CD4-positive, alpha-beta T cell treated with Interleukin-6 for 4 hours (primary cell): ENCODE measurements around the gene JUNB.
"Not testable (repeated sequence)": the region's sequence is repeated elsewhere in the genome, so short reads cannot be mapped to it uniquely, and the experiment has no call there.

Source experiments
- DNase-seq: peaks from one replicate; pipeline ENCODE4 v3.0.0-alpha.2; 2020; ENCODE audit warnings: mixed read lengths

Gene JUNB

GRCh38 chr19:12789098-12789903 is 2.0 kb upstream of the JUNB start:
- no peak for DNase-seq

GRCh38 chr19:12789904-12790619 is 1.2 kb upstream of the JUNB start:
- DNase-seq: peak; percentile 89

GRCh38 chr19:12790628-12791344 is 500 bp upstream of the JUNB start:
- DNase-seq: peak; percentile 19

- peak; percentile 84 for DNase-seq
These were observed 966 bp downstream of the JUNB start for GRCh38 chr19:12792051-12792852.

GRCh38 chr19:12792853-12793289 is 1.6 kb downstream of the JUNB start:
- DNase-seq: no peak

GRCh38 chr19:12793290-12794195 is 2.3 kb downstream of the JUNB start:
- DNase-seq: peak; percentile 95

- no peak for DNase-seq
These were observed 3.1 kb downstream of the JUNB start for GRCh38 chr19:12794196-12794941.

- DNase-seq: no peak
These were observed 3.7 kb downstream of the JUNB start for GRCh38 chr19:12794971-12795381.

- peak; percentile 82 for DNase-seq
These were observed 5.1 kb downstream of the JUNB start for GRCh38 chr19:12796146-12797071.

GRCh38 chr19:12797141-12797587 is 5.9 kb downstream of the JUNB start:
- DNase-seq: no peak

GRCh38 chr19:12797607-12798006 is 6.3 kb downstream of the JUNB start:
- DNase-seq: not testable (repeated sequence)

GRCh38 chr19:12799742-12800465 is 8.6 kb downstream of the JUNB start:
- DNase-seq: no peak

GRCh38 chr19:12800466-12800770 is 9.1 kb downstream of the JUNB start:
- DNase-seq: no peak

GRCh38 chr19:12800923-12801465 is 9.7 kb downstream of the JUNB start:
- peak; percentile 34 for DNase-seq

GRCh38 chr19:12801466-12802266 is 10.4 kb downstream of the JUNB start, which contains the start of the genes PRDX2 and THSD8:
Gene PRDX2 (minus strand): TSS chr19:12801800. CDS start chr19:12801261, 539 bp downstream.
Gene THSD8 (plus strand): TSS chr19:12802069. CDS start chr19:12802072, 3 bp downstream.
- DNase-seq: peak; percentile 80

GRCh38 chr19:12802267-12803106 is 11.2 kb downstream of the JUNB start:
- DNase-seq: no peak

GRCh38 chr19:12804051-12804450 is 12.8 kb downstream of the JUNB start:
- no peak for DNase-seq
